HG03469 (cell line): Measurements from ENCODE around the gene XRCC1.
"Not testable (repeated sequence)": the region's sequence is repeated elsewhere in the genome, so short reads cannot be mapped to it uniquely, and the experiment has no call there.

Experiments
- ATAC-seq: cut with Tn5 transposase; IDR thresholded peaks from one replicate; pipeline ENCODE4 v1.9.1; 2021; ENCODE audit warnings: mild to moderate bottlenecking, moderate library complexity, moderate number of reproducible peaks; ENCODE audit not compliant: unreplicated experiment

The XRCC1 gene

DNA sequence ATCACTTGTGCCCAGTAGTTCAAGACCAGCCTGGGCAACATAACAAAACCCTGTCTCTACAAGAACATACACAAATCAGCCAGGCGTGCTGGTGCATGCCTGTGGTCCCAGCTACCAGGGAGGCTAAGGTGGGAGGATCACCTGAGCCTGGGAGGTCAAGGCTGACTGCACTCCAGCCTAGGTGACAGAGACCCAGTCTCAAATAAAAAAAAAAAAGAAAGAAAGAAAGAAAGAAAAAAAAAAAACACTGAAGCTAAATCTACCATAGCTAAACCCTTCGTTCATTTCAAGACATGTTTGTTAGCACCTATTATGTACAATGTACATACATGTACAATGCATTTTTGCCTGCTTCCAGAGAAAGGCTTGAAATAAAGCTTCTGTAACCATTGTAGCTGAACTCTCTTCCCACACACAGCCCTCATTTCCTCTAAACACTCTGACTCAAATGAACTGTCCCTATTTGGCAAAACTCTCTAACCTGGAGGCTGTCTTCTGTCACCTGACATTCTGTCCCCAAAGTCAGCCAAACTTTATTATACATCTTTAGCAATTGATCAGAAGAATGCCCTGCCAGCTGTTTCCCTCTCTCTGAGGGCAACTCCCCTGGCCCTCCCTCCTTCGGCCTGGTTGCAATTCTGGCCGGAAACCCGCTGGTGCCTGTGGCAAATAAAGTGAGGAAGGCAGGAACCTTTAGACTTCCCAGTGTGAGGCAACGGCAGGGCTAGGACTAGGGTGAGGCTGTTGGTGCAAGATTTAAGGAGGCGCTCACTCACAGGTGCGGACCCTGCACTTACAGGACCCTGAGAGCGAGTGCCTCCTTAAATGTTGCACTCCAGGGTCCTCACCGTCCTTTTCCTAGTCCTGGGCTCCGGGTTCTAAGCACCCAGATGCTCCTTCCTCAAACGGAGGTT, 50.1 kb downstream of the XRCC1 start:
- ATAC-seq = no peak

GRCh38 chr19:43523696-43524095, 51.6 kb downstream of the XRCC1 start:
- ATAC-seq = not testable (repeated sequence)

DNA sequence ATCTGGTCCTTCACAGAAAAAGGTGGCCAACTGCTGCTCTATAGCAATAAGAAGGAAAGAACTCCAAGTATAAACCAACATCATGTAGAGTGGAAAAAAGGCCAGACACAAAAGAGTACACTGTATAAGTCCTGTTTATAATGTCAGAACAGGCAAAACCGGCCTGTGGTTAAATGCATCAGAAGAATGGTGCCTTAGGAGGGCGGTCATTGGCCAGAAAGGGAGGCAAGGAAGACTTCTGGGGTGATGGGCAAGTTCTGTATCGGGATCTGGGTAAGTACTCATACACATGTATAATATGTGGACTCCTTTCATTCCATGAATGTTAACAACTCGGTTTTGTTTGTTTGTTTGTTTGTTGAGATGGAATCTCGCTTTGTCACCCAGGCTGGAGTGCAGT, 52.4 kb downstream of the XRCC1 start:
- no peak for ATAC-seq

GRCh38 chr19:43519436-43520088, 55.8 kb downstream of the XRCC1 start:
- no peak for ATAC-seq

GRCh38 chr19:43518051-43518450, 57.3 kb downstream of the XRCC1 start:
- no peak for ATAC-seq

- ATAC-seq = not testable (repeated sequence)
Measured at GRCh38 chr19:43512399-43512798, 62.9 kb downstream of the XRCC1 start.

- no peak for ATAC-seq
Measured at GRCh38 chr19:43511324-43511723, 64.0 kb downstream of the XRCC1 start.

DNA sequence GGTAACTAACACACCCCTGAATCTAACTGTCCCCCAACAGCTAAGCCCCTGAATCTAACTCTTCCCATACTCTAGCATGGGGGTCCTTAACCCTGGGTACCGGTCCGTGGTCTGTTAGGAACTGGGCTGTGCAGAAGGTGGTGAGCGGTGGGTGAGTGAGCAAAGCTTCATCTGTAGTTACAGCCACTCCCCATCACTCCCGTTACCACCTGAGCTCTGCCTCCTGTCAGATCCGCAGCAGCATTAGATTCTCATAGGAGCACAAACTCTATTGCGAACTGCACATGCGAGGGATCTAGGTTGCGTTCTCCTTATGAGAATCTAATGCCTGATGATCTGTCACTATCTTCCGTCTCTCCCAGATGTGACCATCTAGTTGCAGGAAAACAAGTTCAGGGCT, 64.6 kb downstream of the XRCC1 start:
- no peak for ATAC-seq

- no peak for ATAC-seq
Measured at GRCh38 chr19:43507880-43508279, 67.4 kb downstream of the XRCC1 start.

DNA sequence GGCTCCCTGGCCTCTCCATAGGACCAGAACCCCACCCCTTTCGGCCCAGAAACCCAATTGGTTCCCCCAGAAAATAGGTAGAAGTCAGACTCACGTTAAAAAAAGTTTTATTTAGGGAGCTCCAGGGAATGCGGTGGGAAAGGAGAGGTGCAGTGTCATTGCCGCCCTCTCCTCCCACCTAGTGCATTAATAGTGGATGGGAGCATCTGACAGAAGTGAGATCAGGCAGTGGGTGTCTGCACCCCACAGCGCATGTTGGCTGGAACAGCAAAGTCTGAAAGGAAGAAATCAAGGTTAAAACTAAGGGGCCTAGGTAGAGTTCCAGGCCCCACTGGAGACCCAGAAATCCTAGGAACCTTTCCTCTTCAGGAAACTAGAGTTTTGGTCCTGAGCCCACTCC, 68.7 kb downstream of the XRCC1 start:
- no peak for ATAC-seq

GRCh38 chr19:43505941-43506340, 69.4 kb downstream of the XRCC1 start:
- ATAC-seq = no peak

DNA sequence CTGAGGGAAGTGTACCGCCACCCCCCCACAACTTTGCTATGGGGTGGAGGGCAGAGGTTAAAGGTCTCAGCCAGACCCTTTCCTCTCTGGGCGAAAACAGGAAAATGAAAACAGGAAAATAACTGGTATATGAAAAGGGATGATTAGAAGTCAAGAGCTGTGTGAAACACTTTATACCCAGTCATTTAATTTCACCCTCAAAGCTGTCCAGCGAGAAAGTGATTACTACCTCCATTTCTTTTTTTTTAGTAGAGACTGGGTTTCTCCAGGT, 70.2 kb downstream of the XRCC1 start:
- ATAC-seq = no peak

GRCh38 chr19:43504426-43505185, 70.7 kb downstream of the XRCC1 start, which contains the start of gene PHLDB3:
Gene PHLDB3, minus strand, starts transcription at chr19:43504746. Its CDS starts 628 bp downstream, at chr19:43504118.
- no peak for ATAC-seq

- peak; percentile 70 for ATAC-seq
Measured at GRCh38 chr19:43503501-43504425, 71.6 kb downstream of the XRCC1 start.

GRCh38 chr19:43502419-43502976, 72.8 kb downstream of the XRCC1 start:
- ATAC-seq = no peak

GRCh38 chr19:43501661-43502418, 73.5 kb downstream of the XRCC1 start:
- no peak for ATAC-seq

- ATAC-seq = no peak
Measured at GRCh38 chr19:43499042-43499441, 76.3 kb downstream of the XRCC1 start.

- no peak for ATAC-seq
Measured at GRCh38 chr19:43498233-43498842, 77.0 kb downstream of the XRCC1 start.

DNA sequence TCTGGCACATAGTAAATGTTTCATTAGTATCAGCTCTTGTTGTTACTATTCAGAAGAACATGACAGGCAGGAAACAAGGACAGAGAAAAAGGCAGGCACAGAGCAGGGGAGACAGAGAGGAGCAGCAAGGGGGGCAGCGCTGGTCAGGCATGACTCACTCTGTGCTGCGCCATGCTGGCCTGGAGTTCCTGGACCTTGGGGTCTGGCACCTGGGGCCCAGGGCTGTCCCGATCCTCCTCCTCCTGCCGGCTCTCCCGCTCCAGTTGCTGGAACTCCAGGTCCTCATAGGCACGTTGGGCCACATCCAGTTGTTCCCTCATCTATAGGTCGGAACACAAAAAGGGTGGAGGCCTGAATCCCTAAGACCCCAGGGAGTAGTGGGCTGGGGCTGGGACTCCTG, 78.4 kb downstream of the XRCC1 start:
- ATAC-seq = no peak
